Mesendoderm (in vitro differentiated cells): ENCODE data around the gene OR13A1.
A peak's percentile ranks its signal among the peaks of the same experiment; 100 is the strongest.

ENCODE experiments used
- DNase-seq: peaks from one replicate; pipeline ENCODE4 v3.0.0; 2013
- H2AK5ac ChIP-seq: 2 replicates; pipeline ENCODE4 v1.6.1; 2013; ENCODE audit warnings: low read length, inconsistent platforms
- H2BK120ac ChIP-seq: 2 replicates; pipeline ENCODE4 v1.6.1; 2013; ENCODE audit warnings: low read depth, mild to moderate bottlenecking, low read length, moderate library complexity, mixed read lengths
- H2BK15ac ChIP-seq: replicated peaks from 2 replicates; pipeline ENCODE4 v1.6.1; 2013; ENCODE audit warnings: low read depth, mild to moderate bottlenecking, moderate library complexity
- H2BK5ac ChIP-seq: 2 replicates; pipeline ENCODE4 v1.6.1; 2013; ENCODE audit warnings: low read length, inconsistent platforms
- H3K18ac ChIP-seq: 2 replicates; pipeline ENCODE4 v1.6.1; 2013; ENCODE audit warnings: mild to moderate bottlenecking, low read length, mixed read lengths
- H3K23ac ChIP-seq: one replicate; pipeline ENCODE4 v1.6.1; 2013; ENCODE audit warnings: low read length
- H3K27ac ChIP-seq: 2 replicates; pipeline ENCODE4 v1.5.1; 2013; ENCODE audit warnings: low read depth, mild to moderate bottlenecking, inconsistent platforms, low read length, moderate library complexity
- H3K27me3 ChIP-seq: 2 replicates; pipeline ENCODE4 v1.6.1; 2013; ENCODE audit warnings: low read length, control low read depth, mild to moderate bottlenecking, inconsistent platforms; ENCODE audit not compliant: insufficient read depth, poor library complexity
- H3K36me3 ChIP-seq: 2 replicates; pipeline ENCODE4 v1.6.1; 2013; ENCODE audit warnings: low read length, inconsistent platforms; ENCODE audit not compliant: control insufficient read depth, insufficient read depth
- H3K4ac ChIP-seq: one replicate; pipeline ENCODE4 v1.6.1; 2013; ENCODE audit warnings: low read depth, mild to moderate bottlenecking, low read length, moderate library complexity
- H3K4me1 ChIP-seq: 2 replicates; pipeline ENCODE4 v1.6.1; 2013; ENCODE audit warnings: low read depth, low read length, inconsistent platforms; ENCODE audit not compliant: control insufficient read depth
- H3K4me2 ChIP-seq: 2 replicates; pipeline ENCODE4 v1.6.1; 2013; ENCODE audit warnings: low read length
- H3K4me3 ChIP-seq: 2 replicates; pipeline ENCODE4 v1.5.1; 2013; ENCODE audit warnings: mild to moderate bottlenecking, low read length
- H3K56ac ChIP-seq: one replicate; pipeline ENCODE4 v1.6.1; 2013; ENCODE audit warnings: low read length
- H3K79me1 ChIP-seq: 2 replicates; pipeline ENCODE4 v1.6.1; 2013; ENCODE audit warnings: low read length, inconsistent platforms
- H3K79me2 ChIP-seq: 2 replicates; pipeline ENCODE4 v1.6.1; 2013; ENCODE audit warnings: mild to moderate bottlenecking, low read length; ENCODE audit not compliant: control insufficient read depth, insufficient read depth
- H3K9ac ChIP-seq: 2 replicates; pipeline ENCODE4 v1.6.1; 2013; ENCODE audit warnings: low read length, inconsistent platforms
- H4K5ac ChIP-seq: one replicate; pipeline ENCODE4 v1.6.1; 2013; ENCODE audit warnings: low read length
- H4K8ac ChIP-seq: one replicate; pipeline ENCODE4 v1.6.1; 2013; ENCODE audit warnings: low read depth, mild to moderate bottlenecking, control low read depth, low read length, moderate library complexity
- WGBS: extraction: QIAGEN DNeasy Blood & Tissue Kit; methylation state at CpG from one replicate; pipeline ENCODE4 v1.1.7; 2013; ENCODE audit warnings: low lambda C conversion rate, missing lambda C conversion rate; ENCODE audit not compliant: insufficient coverage; ENCODE audit errors: extremely low coverage; 5-methylcytosine and 5-hydroxymethylcytosine counted together

OR13A1 gene

GRCh38 chr10:45254892-45255291, 60.5 kb downstream of the OR13A1 start:
- Histone ChIP-seq H3K4me3 (no peak overlapping the region), H3K4me2 (no peak overlapping the region), H3K27ac (no peak overlapping the region), H3K79me1 (no peaks in the 10 kb centered on the region), H3K56ac (no peak overlapping the region), H3K23ac (no peak overlapping the region), H3K79me2 (no peaks in the 10 kb centered on the region), H2BK5ac (no peak overlapping the region), H3K27me3 (no peaks in the 10 kb centered on the region), H4K5ac (no peak overlapping the region), H3K9ac (no peak overlapping the region), H2BK120ac (no peak overlapping the region), H3K4ac (no peak overlapping the region), H3K18ac (no peak overlapping the region), H3K36me3 (no peaks in the 10 kb centered on the region), H2BK15ac (no peak overlapping the region), H4K8ac (no peak overlapping the region), H3K4me1 (no peaks in the 10 kb centered on the region), H2AK5ac (no peak overlapping the region)
- no peak for DNase-seq

- no peak overlapping the region for H2BK120ac ChIP-seq
- no peak overlapping the region for H3K23ac ChIP-seq
- H2BK5ac ChIP-seq = no peak overlapping the region
- H3K4ac ChIP-seq = no peak overlapping the region
- no peak overlapping the region for H2AK5ac ChIP-seq
- no peak overlapping the region for H3K4me2 ChIP-seq
- no peak overlapping the region for H3K27ac ChIP-seq
- H3K27me3 ChIP-seq = no peaks in the 10 kb centered on the region
- H3K79me2 ChIP-seq = no peaks in the 10 kb centered on the region
- no peak overlapping the region for H3K9ac ChIP-seq
- no peaks in the 10 kb centered on the region for H3K36me3 ChIP-seq
- no peak overlapping the region for H4K5ac ChIP-seq
- H3K18ac ChIP-seq = no peak overlapping the region
- no peaks in the 10 kb centered on the region for H3K79me1 ChIP-seq
- no CpG with 5 or more reads among the region's 2 CpGs for WGBS
- no peak overlapping the region for H4K8ac ChIP-seq
- no peak overlapping the region for H2BK15ac ChIP-seq
- no peak overlapping the region for H3K56ac ChIP-seq
- H3K4me3 ChIP-seq = no peak overlapping the region
- no peaks in the 10 kb centered on the region for H3K4me1 ChIP-seq
- DNase-seq = peak; percentile 19
Measured at GRCh38 chr10:45253183-45253914, 62.1 kb downstream of the OR13A1 start.
